ENCODE data around the gene LRP1. TPM values are rescaled to one million over a fixed set of nuclear protein-coding genes. Genes with fewer than 3 reads are reported as not detected.

The LRP1 gene
- total RNA-seq, result 1 to 10 TPM; 1.8 to 2.7 TPM

GRCh38 chr12:57127726-57128518, at the start of gene LRP1:
TSS of gene LRP1 (plus strand) at chr12:57128483. CDS start at chr12:57128965, 482 bp downstream.
- H3K27ac Mint-ChIP-seq, result no peak within 1 kb of the TSS
- POLR2A ChIA-PET, result interaction anchor here (0.5 to 2.2 kb wide), 4 partner anchors 17 to 438 kb away, joined by 3 to 15 read pairs (median 3); partner anchors contain the start of gene STAT6
- intact Hi-C loops (cut with DNase I, micrococcal nuclease), result loop anchor here in 1 of 2 experiments (1.0 to 5.0 kb wide), 2 partner anchors 16 to 99 kb away; partner anchors contain the start of gene SHMT2
- ATAC-seq, result peak; percentile 68
- peaks cover 5% of the 10 kb centered on the region for H3K36me3 Mint-ChIP-seq (ENCODE audit: low read depth)
- DNase-seq, result peak; percentile 85
- CTCF ChIA-PET, result interaction anchor here (0.9 to 9.7 kb wide), 7 partner anchors 16 to 126 kb away, joined by 3 to 156 read pairs (median 7); partner anchors contain the start of gene STAT6
- peaks cover 9% of the 10 kb centered on the region for H3K27me3 Mint-ChIP-seq
- H3K4me3 Mint-ChIP-seq, result peak within 1 kb of the TSS; percentile 77
- H3K4me1 Mint-ChIP-seq, result peaks cover 28% of the 10 kb centered on the region
- H3K9me3 Mint-ChIP-seq (ENCODE audit: low read depth), result peaks cover 9% of the 10 kb centered on the region

- peak within 1 kb of the TSS; percentile 97 for H3K4me3 Mint-ChIP-seq
- POLR2A ChIA-PET, result interaction anchor here (0.5 to 3.2 kb wide), 14 partner anchors 9 to 401 kb away, joined by 3 to 35 read pairs (median 5); partner anchors contain the start of genes NACA, PTGES3 and STAT6
- peak; percentile 97 for DNase-seq
- no peaks in the 10 kb centered on the region for H3K27me3 Mint-ChIP-seq
- intact Hi-C loops (cut with DNase I, micrococcal nuclease), result loop anchor here (1.0 to 2.0 kb wide), 8 partner anchors 9 to 442 kb away; partner anchors contain the start of genes NACA (in 1 of the 2) and PTGES3 (in 1 of the 2)
- peaks cover 26% of the 10 kb centered on the region for H3K36me3 Mint-ChIP-seq (ENCODE audit: low read depth)
- H3K27ac Mint-ChIP-seq, result peak within 1 kb of the TSS; percentile 94
- ATAC-seq, result peak; percentile 95
- CTCF ChIA-PET, result interaction anchor here (0.6 to 26.8 kb wide), 21 partner anchors 8 to 444 kb away, joined by 3 to 411 read pairs (median 4); partner anchors contain the start of genes NAB2, NACA and STAT6
- H3K4me1 Mint-ChIP-seq, result peaks cover 29% of the 10 kb centered on the region
- H3K9me3 Mint-ChIP-seq (ENCODE audit: low read depth), result no peaks in the 10 kb centered on the region
These were observed 49.5 kb upstream of the LRP1 start, which contains the start of gene NEMP1 for GRCh38 chr12:57078519-57079404. TSS of gene NEMP1 (minus strand) at chr12:57078791. CDS start at chr12:57078745, 46 bp downstream.

GRCh38 chr12:57079821-57080220, 48.5 kb upstream of the LRP1 start:
- Mint-ChIP-seq H3K4me3 (peak overlapping the region; percentile 97), H3K9me3 (ENCODE audit: low read depth) (no peaks in the 10 kb centered on the region), H3K4me1 (peaks cover 29% of the 10 kb centered on the region), H3K27ac (peak overlapping the region; percentile 94), H3K27me3 (no peaks in the 10 kb centered on the region), H3K36me3 (ENCODE audit: low read depth) (peaks cover 17% of the 10 kb centered on the region)
- CTCF ChIA-PET, result interaction anchor here (0.6 to 26.8 kb wide), 14 partner anchors 9 to 445 kb away, joined by 3 to 411 read pairs (median 5); partner anchors contain the start of genes NAB2 and STAT6
- POLR2A ChIA-PET, result interaction anchor here (0.7 to 3.2 kb wide), 5 partner anchors 11 to 392 kb away, joined by 4 to 35 read pairs (median 6); partner anchors contain the start of genes PTGES3, SHMT2 and STAT6
- no peak for DNase-seq
- no peak for ATAC-seq
- intact Hi-C loops (cut with DNase I, micrococcal nuclease), result loop anchor here (2.0 to 10.0 kb wide), 6 partner anchors 15 to 1145 kb away; partner anchors contain the start of genes DGKA (in 1 of the 2), IL23A (in 1 of the 2), MYL6 (in 1 of the 2) and MYL6B (in 1 of the 2)

GRCh38 chr12:57080855-57081254, 47.4 kb upstream of the LRP1 start:
- CTCF ChIA-PET, result interaction anchor here (0.6 to 26.8 kb wide), 7 partner anchors 10 to 898 kb away, joined by 3 to 411 read pairs (median 8); partner anchors contain the start of genes NAB2 and STAT6
- no peak for DNase-seq
- POLR2A ChIA-PET, result no interaction called here
- Mint-ChIP-seq H3K4me3 (no peak overlapping the region), H3K36me3 (ENCODE audit: low read depth) (peaks cover 21% of the 10 kb centered on the region), H3K4me1 (peaks cover 39% of the 10 kb centered on the region), H3K9me3 (ENCODE audit: low read depth) (no peaks in the 10 kb centered on the region), H3K27ac (peak overlapping the region; percentile 24), H3K27me3 (no peaks in the 10 kb centered on the region)
- ATAC-seq, result no peak
- intact Hi-C loops (cut with DNase I, micrococcal nuclease), result loop anchor here in 1 of 2 experiments (10.0 kb wide), 4 partner anchors 746 to 1146 kb away; partner anchors contain the start of genes DGKA, IL23A, MYL6 and MYL6B

- ChIA-PET CTCF (interaction anchor here (2.4 to 24.0 kb wide), 2 partner anchors 14 to 26 kb away, joined by 6 to 411 read pairs; partner anchors contain the start of genes NEMP1 and STAT6), POLR2A (no interaction called here)
- Mint-ChIP-seq H3K36me3 (ENCODE audit: low read depth) (peaks cover 22% of the 10 kb centered on the region), H3K4me1 (peaks cover 42% of the 10 kb centered on the region), H3K4me3 (peak overlapping the region; percentile 93), H3K27ac (peak overlapping the region; percentile 97), H3K9me3 (ENCODE audit: low read depth) (no peaks in the 10 kb centered on the region), H3K27me3 (no peaks in the 10 kb centered on the region)
- no peak for ATAC-seq
- intact Hi-C loops (cut with DNase I, micrococcal nuclease), result loop anchor here (5.0 to 10.0 kb wide), 9 partner anchors 346 to 1151 kb away; partner anchors contain the start of genes RPL41 (in 2 of the 2), ZC3H10 (in 2 of the 2), ARHGAP9 (in 1 of the 2) and DGKA (in 1 of the 2)
- DNase-seq, result peak; percentile 74
These were observed 42.2 kb upstream of the LRP1 start for GRCh38 chr12:57085999-57086492.

- Mint-ChIP-seq H3K36me3 (ENCODE audit: low read depth) (peaks cover 25% of the 10 kb centered on the region), H3K4me3 (peak overlapping the region; percentile 93), H3K4me1 (peaks cover 46% of the 10 kb centered on the region), H3K9me3 (ENCODE audit: low read depth) (no peaks in the 10 kb centered on the region), H3K27me3 (no peaks in the 10 kb centered on the region), H3K27ac (peak overlapping the region; percentile 97)
- POLR2A ChIA-PET, result interaction anchor here (1.9 to 2.1 kb wide), 2 partner anchors 8 to 25 kb away, joined by 10 to 12 read pairs; partner anchors contain the start of genes NEMP1 and STAT6
- CTCF ChIA-PET, result interaction anchor here (2.4 to 24.0 kb wide), 2 partner anchors 15 to 25 kb away, joined by 6 to 411 read pairs; partner anchors contain the start of genes NEMP1 and STAT6
- DNase-seq, result peak; percentile 70
- ATAC-seq, result no peak
- intact Hi-C loops (cut with DNase I, micrococcal nuclease), result loop anchor here (1.0 to 10.0 kb wide), 15 partner anchors 8 to 1152 kb away; partner anchors contain the start of genes RPL41 (in 2 of the 2), ZC3H10 (in 2 of the 2), ARHGAP9 (in 1 of the 2) and DGKA (in 1 of the 2)
These were observed 41.7 kb upstream of the LRP1 start for GRCh38 chr12:57086493-57087009.

- intact Hi-C loops (cut with DNase I, micrococcal nuclease), result loop anchor here (1.0 to 10.0 kb wide), 15 partner anchors 9 to 1152 kb away; partner anchors contain the start of genes RPL41 (in 2 of the 2), ZC3H10 (in 2 of the 2), ARHGAP9 (in 1 of the 2) and DGKA (in 1 of the 2)
- Mint-ChIP-seq H3K4me1 (peaks cover 52% of the 10 kb centered on the region), H3K4me3 (peak overlapping the region; percentile 93), H3K27ac (peak overlapping the region; percentile 97), H3K9me3 (ENCODE audit: low read depth) (no peaks in the 10 kb centered on the region), H3K27me3 (no peaks in the 10 kb centered on the region), H3K36me3 (ENCODE audit: low read depth) (peaks cover 31% of the 10 kb centered on the region)
- POLR2A ChIA-PET, result interaction anchor here (0.5 to 2.1 kb wide), 6 partner anchors 8 to 404 kb away, joined by 3 to 12 read pairs (median 7); partner anchors contain the start of genes NEMP1 and STAT6
- DNase-seq (peak; percentile 97), ATAC-seq (peak; percentile 50)
- CTCF ChIA-PET, result interaction anchor here (0.6 to 24.0 kb wide), 6 partner anchors 15 to 372 kb away, joined by 3 to 411 read pairs (median 3); partner anchors contain the start of genes GLI1, NEMP1 and STAT6
These were observed 41.1 kb upstream of the LRP1 start for GRCh38 chr12:57087010-57087690.

- intact Hi-C loops (cut with DNase I, micrococcal nuclease), result loop anchor here (1.0 to 10.0 kb wide), 19 partner anchors 10 to 1153 kb away; partner anchors contain the start of genes NEMP1 (in 2 of the 2), RPL41 (in 2 of the 2), ZC3H10 (in 2 of the 2) and ARHGAP9 (in 1 of the 2)
- H3K36me3 Mint-ChIP-seq (ENCODE audit: low read depth), result peaks cover 38% of the 10 kb centered on the region
- ChIA-PET POLR2A (interaction anchor here (0.6 to 2.1 kb wide), 7 partner anchors 9 to 404 kb away, joined by 3 to 12 read pairs (median 6); partner anchors contain the start of genes NEMP1, PTGES3 and STAT6), CTCF (interaction anchor here (0.5 to 24.0 kb wide), 7 partner anchors 16 to 139 kb away, joined by 3 to 411 read pairs (median 3); partner anchors contain the start of genes NEMP1 and STAT6)
- H3K27ac Mint-ChIP-seq, result peak overlapping the region; percentile 95
- H3K4me1 Mint-ChIP-seq, result peaks cover 59% of the 10 kb centered on the region
- ATAC-seq, result peak; percentile 45
- peak overlapping the region; percentile 93 for H3K4me3 Mint-ChIP-seq
- peak; percentile 93 for DNase-seq
- no peaks in the 10 kb centered on the region for H3K9me3 Mint-ChIP-seq (ENCODE audit: low read depth)
- no peaks in the 10 kb centered on the region for H3K27me3 Mint-ChIP-seq
These were observed 40.5 kb upstream of the LRP1 start for GRCh38 chr12:57087691-57088353.

Data from activated CD4-positive, alpha-beta T cell treated with anti-CD3 and anti-CD28 coated beads for 36 hours (primary cell).